ENCODE measurements around the gene SOS1.
"Not testable (repeated sequence)": the region's sequence is repeated elsewhere in the genome, so short reads cannot be mapped to it uniquely, and the experiment has no call there.

GRCh38 chr2:39140948-39141333 lies 20.1 kb upstream of the SOS1 start:
- TF ChIP-seq CTCF (IDR thresholded peaks at IDR 0.05); EZH2 (IDR thresholded peaks at IDR 0.05; ENCODE audit: borderline replicate concordance, insufficient read depth, low read depth, low read length, poor library complexity, severe bottlenecking): not testable (repeated sequence)

Measured in B cell (primary cell).